CD4-positive, alpha-beta T cell treated with Interleukin-2 at 100 ng/mL for 4 hours (primary cell): Measurements from ENCODE around the gene NRIP3.
"Not testable (repeated sequence)": the region's sequence is repeated elsewhere in the genome, so short reads cannot be mapped to it uniquely, and the experiment has no call there.

Source experiments
- DNase-seq: peaks from one replicate; pipeline ENCODE4 v3.0.0-alpha.2; 2020; ENCODE audit warnings: low spot score

The NRIP3 gene

DNA sequence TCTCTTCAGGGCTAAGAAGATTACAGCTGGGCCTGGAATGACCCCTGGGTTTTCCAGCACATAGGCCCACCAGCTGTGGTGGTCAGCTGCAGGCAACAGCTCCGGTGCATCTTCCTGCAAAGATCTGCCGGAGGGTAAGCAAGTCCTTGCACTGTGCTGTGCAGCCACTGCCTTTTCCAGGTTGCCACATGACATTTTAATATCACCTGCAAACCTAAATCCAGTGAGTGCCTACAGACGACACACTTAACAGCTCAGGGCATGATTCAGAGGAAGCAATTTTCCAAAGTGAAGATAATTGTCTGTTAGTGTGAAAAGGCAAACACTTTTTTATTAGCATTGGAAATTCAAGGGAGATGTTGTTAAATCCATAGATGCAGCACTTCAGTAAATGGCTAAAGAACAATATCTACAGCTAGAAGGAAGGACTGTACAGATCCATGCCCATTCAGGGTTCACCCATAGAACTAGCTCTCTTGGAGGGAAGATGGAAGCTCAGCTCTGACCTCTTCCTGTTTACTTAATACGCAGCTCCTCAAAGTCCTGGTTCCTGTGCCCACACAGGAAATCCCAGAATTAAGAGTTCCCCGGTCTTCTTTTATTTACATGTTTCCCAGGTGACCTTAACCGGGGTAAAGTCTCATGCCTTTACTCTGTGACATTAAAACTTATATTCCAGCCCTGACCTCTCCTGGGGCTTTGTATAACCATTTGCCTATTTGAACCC is 13.3 kb upstream of the NRIP3 start:
- DNase-seq = no peak

DNA sequence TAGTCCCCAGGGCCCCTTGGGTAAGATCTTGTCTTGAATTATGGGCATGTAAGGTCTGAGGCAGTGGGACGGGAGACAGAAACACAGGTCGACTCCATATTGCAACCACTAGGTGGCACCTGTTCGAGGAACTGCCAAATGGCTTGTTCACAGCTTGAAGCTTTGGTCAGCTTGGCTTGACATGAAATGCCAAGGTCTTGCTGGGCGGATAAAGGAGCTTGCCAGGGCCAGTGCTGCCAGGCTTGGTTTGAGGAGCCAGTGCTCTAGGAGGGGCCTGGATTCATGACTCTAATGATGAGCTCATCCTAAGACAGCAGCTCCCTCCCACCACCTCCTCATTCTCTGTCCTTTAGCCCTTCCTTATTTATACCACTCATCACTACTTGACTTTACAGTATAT is 11.9 kb upstream of the NRIP3 start:
- DNase-seq = peak; percentile 68

DNA sequence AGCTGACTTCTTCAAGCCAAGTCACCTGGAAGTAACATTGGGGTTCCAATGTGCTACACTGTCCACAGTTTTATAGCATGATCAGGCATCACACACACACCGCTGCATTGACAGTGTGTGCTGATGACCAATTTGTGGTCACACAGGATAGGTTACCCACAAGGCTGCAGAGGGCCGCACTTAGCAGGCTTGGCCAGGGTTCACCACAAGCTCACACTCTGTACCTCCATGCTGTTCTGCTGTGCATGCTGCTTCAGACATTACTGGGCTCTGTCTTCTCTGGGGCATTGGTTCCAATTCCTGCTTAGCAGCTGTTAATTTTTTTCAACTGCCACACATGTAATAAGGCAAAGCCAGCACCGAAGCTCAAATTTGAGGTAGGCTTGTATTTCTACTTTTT is 11.0 kb upstream of the NRIP3 start:
- no peak for DNase-seq

DNA sequence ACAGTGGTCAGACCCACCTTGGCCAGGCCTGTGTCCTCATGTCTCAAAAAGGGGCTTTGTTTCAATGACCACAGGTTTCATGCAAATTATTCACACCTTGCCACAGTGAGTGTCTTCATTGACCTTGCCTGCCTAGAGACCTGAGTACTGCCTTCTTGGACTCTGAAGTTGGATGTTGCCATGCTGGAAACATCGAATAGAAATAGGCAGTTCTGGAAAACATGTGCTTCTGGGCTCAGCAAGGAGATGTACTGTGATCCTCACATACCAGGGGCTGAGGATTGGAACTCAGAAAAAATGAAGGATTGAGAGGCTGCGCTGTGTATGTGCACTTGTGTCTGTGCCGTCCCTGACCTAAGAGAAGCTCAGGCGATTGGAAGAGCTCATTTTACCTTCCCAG is 9.6 kb upstream of the NRIP3 start:
- DNase-seq = no peak

DNA sequence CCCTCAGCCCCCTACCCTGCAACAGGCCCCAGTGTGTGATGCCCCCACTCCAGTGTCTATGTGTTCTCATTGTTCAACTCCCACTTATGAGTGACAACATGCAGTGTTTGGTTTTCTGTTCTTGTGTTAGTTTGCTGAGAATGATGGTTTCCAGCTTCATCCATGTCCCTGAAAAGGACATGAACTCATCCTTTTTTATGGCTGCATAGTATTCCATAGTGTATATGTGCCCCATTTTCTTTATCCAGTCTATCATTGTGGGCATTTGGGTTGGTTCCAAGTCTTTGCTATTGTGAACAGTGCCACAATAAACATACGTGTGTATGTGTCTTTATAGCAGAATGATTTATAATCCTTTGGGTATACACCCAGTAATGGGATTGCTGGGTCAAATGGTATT is 5.7 kb upstream of the NRIP3 start:
- DNase-seq = not testable (repeated sequence)

DNA sequence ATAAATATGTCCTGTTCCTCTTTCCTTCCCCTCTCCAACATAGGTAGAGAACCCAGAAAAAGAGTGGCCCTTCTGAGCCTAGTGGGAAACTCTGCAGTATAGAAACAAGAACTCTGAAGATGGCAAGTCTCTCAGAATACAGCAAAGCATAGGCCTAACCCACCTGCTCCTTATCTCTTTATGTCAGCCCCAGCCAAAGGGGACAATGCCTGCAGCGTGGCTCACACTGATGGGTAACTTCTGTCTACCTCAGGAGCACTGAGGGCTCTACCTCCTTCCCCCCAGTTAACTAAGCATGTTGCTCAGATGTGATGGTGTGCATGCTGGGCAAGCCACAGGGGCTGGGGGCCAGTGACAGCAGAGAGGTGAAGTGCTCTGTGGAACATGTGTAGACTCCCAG is 4.9 kb upstream of the NRIP3 start:
- no peak for DNase-seq

DNA sequence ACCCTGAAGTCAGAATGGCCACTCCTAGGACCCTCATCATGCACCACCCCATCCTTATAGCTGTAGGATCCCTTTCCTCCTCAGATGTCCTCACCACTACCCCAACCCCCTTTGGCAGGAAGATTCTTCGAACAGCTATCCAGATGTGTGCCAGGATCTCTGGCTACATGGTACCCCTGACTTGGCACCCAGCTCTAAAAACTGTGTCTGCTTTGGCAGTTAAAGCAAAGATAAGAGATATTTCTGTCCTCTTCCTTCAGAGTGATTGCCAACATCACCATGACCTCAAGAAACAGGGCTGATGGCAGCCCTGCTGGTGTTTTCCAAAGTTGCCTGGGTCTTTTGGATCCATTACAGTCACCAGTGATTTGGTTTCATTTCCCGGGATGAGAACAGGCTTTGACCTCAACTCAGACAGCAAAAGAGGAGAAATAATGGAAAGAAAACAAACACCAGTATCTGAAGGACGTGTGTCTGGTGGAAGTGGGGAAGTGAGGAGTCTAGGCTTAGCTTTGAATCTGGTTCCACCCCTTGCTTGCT is 4.3 kb upstream of the NRIP3 start:
- no peak for DNase-seq

DNA sequence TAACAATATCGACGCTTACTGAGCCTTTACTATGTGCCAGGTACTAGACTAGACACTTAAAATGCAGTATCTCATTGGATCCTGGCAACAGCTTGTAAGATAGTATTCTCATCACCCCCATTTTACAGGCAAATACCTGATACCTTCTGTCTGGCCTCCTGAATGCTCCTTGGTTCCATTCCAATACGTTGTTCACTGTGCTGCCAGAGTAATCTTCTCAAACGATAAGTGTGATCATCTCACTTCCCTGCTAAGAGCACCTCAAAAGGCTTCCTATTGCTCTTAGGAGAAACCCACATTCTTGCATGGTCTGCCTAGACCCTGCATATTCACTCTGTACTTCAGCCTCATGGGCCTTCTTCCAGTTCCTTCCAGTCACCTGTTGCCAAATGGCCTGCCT is 1.3 kb upstream of the NRIP3 start:
- no peak for DNase-seq

DNA sequence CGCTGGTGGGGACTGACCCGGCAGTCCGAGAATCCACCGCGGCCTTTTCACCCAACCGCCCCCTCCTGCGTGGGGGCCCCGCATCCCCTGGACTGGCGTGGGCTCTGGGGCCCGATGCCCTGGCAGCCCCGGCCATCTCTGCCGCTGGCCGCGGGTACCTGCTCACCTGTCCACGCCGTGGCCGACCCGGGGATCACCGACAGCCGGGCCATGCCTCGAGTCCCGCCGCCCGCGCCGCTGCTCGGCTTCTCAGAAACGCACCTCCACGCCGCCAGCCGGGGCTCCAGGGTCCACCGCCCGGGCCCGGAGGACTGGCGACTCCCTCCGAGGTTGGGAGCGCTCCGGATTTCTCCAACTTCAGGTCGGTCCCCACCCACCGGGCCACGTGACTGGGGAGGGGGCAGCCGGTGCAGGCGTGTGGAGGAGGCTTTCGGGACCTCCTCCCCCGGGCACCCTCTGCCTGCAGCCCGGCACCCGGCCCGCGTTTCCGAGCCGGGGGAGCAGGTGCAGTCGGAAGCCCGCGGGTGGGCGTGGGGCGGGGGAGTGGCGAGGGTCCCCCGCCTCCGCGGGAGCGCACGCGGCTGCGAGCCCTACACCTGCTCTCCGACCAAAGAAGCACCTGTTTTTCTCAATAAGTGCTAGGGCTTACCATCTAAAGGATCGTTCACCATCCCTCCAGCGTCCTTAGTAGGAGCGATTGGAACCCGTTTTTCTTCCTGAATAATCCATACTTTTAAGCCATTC is 554 bp upstream of the NRIP3 start:
- no peak for DNase-seq

DNA sequence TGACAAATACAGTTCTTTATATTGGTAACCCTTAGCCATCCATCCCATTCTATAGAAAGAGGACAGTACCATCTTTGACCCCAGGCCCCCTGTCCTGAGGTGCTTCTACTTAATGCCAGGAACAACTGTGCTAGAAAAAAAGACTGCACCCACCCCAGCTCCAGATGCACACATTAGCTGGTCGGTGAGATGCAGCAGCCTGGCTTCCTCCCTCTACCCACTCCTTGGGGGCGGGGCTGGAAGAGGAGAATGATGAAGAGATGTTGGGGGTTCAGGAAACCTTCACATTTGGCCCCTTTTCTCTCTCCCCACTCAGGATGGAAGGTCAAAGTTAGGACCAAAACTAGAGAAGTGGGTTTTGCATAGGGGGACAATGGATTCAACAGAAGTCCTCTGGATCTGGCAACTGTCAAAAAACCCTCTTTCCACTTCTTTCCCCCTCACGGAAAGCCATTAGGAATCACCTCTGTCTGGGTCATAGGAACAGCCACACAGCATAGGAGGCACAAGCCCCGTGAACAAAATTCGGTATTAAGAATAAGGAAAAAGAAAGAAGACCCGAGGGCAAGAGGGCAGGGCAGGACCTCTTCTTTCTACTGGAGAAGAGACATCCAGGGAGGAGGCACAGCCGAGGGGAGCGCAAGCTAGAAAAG is 755 bp downstream of the NRIP3 start:
- no peak for DNase-seq

DNA sequence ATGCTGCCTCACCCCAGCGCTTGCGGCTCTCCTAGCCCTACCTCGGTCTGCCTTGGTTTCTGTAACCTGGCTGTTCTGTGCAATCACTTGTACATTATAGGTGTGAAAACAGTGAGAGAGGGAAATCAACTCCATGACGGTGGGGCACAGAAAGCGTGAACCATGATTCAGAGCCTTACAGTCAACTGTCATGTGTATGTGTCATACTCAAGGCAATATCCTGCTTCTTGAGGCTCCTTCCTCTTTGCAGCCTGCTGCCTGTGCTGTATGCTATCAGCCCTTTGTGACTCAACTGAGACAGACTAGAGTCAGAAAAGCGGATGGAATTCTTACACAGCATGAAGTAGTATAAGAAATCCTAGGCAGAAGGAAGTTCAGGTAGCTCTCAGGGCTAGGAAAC is 2.1 kb downstream of the NRIP3 start:
- peak; percentile 56 for DNase-seq

DNA sequence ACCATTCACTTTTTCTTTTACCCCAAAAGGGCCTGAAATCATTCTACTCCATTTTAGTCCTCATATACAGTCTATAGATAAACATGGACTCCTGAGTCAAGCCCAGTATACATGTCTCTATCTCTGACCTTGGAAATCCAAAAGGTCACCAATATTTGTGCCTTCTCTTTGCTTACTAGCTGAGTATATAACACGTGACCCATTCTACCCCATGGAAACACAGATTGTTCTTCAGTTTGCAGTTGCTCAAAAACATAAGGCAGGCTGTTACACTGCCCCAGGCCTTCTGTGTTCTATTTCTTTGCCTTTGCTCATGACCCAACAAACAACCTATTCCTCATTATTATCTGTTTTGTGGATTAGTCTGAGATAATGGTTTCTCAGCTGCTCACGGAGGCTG is 5.8 kb downstream of the NRIP3 start:
- no peak for DNase-seq

DNA sequence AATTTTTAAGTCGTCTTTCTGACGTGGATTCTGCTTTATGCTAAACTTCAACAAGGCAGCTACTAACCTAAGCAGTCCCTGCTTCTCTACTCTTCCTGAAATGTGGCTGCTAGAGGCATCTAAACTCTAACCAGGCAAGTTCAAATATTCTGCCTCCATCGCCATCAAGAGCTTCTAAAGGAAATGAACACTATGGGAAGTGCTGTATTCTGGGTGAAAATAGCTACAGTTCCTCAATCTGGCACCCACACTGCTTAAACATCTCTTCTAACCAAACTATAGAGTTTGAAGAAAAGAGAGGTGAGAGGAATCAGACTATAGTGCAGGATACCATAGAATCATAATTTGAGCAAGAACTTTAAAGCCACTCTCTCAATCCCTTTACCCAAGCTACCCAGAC is 6.3 kb downstream of the NRIP3 start:
- DNase-seq = no peak

DNA sequence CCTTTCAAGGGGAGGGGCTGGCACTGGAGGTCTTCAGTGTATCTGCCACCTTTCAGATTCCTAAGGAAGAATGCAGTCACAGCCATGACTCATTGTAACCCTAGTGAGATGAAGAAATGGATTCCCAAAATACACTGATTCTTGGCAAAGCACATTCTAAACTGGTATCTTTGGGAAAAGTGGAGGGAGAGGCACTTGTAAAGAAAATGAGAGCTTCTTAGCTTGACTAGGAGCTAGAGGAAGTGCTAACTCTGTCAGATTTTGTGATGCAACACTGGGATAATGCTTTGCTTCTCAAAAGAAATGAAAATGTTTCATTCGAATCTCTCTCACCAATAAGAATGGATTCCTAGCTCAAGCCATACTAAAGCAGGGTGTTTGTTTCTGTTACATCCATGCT is 14.3 kb downstream of the NRIP3 start:
- DNase-seq = no peak

DNA sequence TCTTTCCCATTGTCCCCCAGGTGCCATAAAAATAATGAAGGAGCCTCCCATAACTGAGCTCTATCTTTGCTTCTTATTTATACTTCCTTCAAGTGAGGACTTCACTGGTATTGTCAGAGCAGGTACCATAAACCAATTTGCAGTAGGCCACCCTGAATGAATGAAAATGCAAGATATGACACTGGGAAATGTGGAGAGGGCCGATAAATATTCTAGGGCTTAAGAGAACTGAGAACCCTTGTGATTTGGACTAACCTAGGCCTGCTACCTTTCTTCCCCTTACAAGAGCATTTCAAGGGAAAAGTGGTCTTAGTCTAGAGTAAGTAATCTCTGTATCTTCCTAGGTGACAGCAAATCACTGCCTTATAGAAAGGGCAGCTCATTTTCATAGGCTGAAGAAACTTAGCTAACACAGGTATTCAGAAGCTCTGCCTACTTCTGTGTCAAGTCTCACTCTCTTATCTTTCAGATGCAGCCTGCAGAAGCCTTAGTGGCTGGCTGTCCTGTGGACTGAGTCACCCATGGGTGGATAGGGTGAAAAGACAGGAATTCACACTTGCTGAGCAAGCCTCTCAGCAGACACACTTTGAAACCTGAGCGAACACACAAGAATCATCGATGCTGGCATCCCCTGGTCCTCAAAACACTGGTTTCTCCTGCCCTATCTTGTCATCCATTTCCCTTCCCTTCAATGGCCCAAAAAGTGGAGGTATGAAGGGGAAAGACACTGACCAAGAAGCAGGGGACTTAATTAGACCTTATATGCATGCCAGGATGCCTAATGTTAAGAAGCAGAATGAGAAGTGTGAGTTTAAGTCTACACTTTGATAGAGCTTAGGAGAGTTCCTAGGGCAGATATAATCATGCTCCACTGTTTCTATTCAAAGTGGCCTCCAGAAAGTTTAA is 15.2 kb downstream of the NRIP3 start:
- DNase-seq = no peak

DNA sequence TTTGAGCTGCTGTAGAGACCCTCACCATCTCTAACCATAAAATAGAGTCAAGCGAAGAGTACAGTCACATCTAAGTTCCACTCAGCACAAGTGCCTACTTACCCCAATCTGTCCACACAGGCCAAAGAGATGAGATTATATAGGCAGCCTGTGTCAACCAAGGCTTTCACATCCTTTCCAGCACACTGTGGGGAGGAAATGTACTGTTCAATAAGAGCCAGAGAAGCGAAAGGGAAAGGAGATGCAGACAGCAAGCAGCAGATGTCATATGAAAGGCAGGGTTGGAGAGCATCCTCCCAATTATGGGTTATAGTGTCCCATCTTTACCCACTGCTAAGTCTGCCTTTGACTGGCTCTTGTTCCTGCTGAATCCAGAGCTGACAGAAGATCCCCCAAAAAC is 16.4 kb downstream of the NRIP3 start:
- no peak for DNase-seq

DNA sequence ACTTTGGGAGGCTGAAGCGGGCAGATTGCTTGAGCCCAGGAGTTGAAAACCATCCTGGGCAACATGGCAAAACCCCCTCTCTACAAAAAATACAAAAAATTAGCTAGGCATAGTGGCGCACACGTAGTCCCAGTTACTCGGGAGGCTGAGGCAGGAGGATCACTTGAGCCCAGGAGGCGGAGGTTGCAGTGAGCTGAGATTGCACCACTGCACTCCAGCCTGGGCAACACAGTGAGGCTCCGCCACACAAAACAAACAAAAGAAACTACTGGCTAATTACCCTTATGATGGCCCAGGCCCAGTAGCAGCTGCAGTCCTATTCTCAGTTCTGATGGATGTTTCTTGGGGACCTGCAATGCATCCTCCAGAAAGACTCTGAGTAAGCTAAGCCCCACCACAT is 17.0 kb downstream of the NRIP3 start:
- not testable (repeated sequence) for DNase-seq

DNA sequence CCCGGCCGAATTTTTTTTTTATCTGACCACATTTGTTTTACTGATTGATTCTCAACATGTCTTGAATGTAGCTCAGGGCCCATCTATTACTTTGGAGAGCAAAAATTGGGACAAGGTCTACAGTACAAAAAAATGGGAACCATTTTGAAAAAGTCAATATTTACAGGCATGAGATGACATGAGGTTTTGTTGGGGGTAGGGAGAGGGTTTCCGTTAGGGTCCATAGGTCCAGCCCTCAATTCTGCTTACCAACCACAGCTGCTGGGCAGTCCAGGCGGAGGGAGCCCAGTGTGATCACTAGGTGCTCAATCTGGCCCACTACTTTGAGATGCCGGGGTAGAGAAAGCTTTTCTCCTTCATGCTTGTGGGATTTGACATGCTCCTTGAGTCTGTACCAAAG is 18.3 kb downstream of the NRIP3 start:
- no peak for DNase-seq

DNA sequence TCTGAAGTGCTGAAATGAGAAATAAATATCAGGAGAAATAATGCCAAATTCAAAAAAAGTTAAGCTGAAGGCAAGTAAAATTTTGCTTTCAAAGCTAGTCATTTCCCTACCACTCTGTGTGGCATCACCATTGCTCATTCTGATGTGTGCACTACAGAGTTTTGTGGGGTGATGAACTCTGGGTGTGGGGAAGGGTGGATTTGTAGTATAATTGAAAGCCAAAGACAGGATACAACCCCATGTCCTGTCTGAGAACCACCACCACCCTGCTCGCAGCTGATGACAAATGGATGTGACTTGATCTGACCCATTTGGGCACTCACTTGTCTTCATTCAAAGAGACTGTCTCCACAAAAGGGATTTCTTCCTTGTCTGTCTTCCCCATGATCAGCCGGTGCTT is 20.2 kb downstream of the NRIP3 start:
- DNase-seq = no peak

DNA sequence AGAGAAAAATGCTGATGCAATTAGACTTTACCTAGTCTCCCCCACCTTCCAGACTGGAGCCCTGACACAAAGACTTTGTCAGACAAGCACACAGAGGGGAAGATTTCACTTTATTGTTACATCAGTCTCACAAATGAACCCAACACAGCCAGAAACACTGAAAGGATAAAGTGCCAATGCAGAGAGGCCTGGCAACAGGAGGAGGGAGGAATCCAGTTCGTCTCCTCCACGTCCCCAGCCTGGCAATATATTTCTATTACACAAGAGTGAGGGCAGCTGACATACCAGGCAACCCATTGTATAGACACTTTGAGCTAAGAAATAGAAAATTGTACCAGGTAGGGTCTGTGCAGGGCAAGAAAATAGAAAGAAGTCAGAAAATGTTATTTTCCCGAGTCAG is 23.3 kb downstream of the NRIP3 start:
- no peak for DNase-seq

DNA sequence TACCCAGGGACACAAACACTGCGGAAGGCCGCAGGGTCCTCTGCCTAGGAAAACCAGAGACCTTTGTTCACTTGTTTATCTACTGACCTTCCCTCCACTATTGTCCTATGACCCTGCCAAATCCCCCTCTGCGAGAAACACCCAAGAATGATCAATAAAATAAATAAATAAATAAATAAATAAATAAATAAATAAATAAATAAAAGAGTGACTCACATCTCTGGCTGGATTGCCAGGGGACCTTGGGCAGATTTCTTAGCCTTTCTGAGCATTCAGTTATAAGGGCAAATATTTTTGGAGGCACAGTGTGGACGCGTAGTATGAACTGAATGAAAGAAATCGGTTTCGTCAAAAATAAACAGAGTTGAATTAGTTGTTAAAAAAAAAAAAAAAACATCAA is 24.4 kb downstream of the NRIP3 start:
- DNase-seq = not testable (repeated sequence)

DNA sequence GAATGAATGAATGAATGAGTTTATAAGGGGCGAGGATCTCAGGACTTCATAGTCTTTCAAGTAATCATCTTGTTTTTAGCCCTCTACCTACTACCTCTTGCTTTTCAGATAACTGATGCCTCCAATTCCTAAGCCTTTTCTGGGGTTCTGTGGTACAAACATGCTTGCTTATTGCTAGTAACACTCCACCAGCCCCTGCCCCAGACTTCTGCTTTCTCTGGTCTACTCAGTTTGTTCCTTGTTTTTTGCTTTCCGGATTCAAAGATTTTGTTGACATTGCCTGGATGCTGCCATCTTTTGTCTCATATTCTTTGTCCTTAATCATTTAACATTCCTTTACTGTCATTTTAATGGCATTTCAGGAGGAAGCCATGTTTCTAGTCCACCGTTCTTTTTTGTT is 30.7 kb downstream of the NRIP3 start:
- DNase-seq = no peak
